Neural crest cell (in vitro differentiated cells): Measurements from ENCODE around the gene FMOD. TPM values are rescaled to one million over a fixed set of nuclear protein-coding genes. Genes with fewer than 3 reads are reported as not detected.

ENCODE experiments used
- DNase-seq: peaks from one replicate; pipeline ENCODE4 v3.0.0; 2021; ENCODE audit warnings: low read depth, mixed read lengths, low spot score
- H3K27ac Mint-ChIP-seq: one replicate; pipeline ENCODE4 v1.8.0; 2021; ENCODE audit warnings: mild to moderate bottlenecking, mixed read lengths; ENCODE audit not compliant: unreplicated experiment
- H3K27me3 Mint-ChIP-seq: 2 replicates; pipeline ENCODE4 v1.8.0; 2021; ENCODE audit warnings: low read depth, mild to moderate bottlenecking, mixed read lengths
- H3K36me3 Mint-ChIP-seq: 2 replicates; pipeline ENCODE4 v1.8.0; 2021; ENCODE audit warnings: low read depth, mild to moderate bottlenecking, mixed read lengths
- H3K4me1 Mint-ChIP-seq: 2 replicates; pipeline ENCODE4 v1.8.0; 2021; ENCODE audit warnings: mixed read lengths
- H3K4me3 Mint-ChIP-seq: one replicate; pipeline ENCODE4 v1.8.0; 2021; ENCODE audit warnings: mild to moderate bottlenecking, mixed read lengths
- H3K9me3 Mint-ChIP-seq: 2 replicates; pipeline ENCODE4 v1.8.0; 2021; ENCODE audit warnings: mixed read lengths
- total RNA-seq: library from RNA; stranded (reverse); gene quantifications from 2 replicates; pipeline ENCODE4 v1.2.1, GENCODE V29; 2021
- TF ChIP-seq, protein P1 (sequence below): fragments of 200-600 bp; sonication (generic); conservative IDR thresholded peaks from 2 replicates; pipeline ENCODE4 v1.5.0; 2021; ENCODE audit warnings: antibody characterized with exemption, mild to moderate bottlenecking

The FMOD gene
- total RNA-seq, 1 donor from 2014 or later: 0.35 TPM

DNA sequence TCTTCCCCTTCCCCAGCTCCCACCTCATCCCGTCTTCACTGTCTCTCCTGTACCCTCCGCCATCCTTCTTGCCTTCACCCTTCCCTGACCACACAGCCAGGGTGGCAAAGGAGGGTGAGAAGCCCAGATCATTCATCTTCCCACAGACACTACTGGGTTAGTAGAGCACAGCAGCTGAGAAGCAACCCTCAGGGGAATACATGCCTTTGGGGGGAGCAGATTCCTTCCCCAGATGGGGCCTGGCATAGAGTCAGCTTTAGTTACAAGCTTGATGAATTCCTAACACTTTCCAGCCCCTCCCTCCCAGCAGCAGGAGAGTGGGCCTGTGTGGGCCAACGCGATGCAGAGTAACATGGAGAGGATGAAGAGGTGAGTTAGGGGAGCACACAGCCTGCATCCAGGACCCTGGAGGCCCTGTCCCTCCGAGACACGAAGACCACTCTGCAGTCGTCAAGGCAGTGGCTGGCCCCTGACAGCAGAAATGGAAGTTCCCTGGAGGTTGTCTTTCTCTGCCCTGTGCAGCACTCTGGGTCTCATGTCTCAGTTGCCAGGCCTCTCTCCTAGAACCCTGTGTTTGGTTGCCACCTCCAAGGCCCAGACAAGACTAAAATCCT is 54.4 kb downstream of the FMOD start:
- no peak overlapping the region for H3K27ac Mint-ChIP-seq
- H3K4me1 Mint-ChIP-seq: peaks cover 14% of the 10 kb centered on the region
- H3K36me3 Mint-ChIP-seq: no peaks in the 10 kb centered on the region
- H3K27me3 Mint-ChIP-seq: no peaks in the 10 kb centered on the region
- TF ChIP-seq, protein P1, sequence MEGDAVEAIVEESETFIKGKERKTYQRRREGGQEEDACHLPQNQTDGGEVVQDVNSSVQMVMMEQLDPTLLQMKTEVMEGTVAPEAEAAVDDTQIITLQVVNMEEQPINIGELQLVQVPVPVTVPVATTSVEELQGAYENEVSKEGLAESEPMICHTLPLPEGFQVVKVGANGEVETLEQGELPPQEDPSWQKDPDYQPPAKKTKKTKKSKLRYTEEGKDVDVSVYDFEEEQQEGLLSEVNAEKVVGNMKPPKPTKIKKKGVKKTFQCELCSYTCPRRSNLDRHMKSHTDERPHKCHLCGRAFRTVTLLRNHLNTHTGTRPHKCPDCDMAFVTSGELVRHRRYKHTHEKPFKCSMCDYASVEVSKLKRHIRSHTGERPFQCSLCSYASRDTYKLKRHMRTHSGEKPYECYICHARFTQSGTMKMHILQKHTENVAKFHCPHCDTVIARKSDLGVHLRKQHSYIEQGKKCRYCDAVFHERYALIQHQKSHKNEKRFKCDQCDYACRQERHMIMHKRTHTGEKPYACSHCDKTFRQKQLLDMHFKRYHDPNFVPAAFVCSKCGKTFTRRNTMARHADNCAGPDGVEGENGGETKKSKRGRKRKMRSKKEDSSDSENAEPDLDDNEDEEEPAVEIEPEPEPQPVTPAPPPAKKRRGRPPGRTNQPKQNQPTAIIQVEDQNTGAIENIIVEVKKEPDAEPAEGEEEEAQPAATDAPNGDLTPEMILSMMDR: no peak
- no peak overlapping the region for H3K4me3 Mint-ChIP-seq
- no peak for DNase-seq
- no peaks in the 10 kb centered on the region for H3K9me3 Mint-ChIP-seq

DNA sequence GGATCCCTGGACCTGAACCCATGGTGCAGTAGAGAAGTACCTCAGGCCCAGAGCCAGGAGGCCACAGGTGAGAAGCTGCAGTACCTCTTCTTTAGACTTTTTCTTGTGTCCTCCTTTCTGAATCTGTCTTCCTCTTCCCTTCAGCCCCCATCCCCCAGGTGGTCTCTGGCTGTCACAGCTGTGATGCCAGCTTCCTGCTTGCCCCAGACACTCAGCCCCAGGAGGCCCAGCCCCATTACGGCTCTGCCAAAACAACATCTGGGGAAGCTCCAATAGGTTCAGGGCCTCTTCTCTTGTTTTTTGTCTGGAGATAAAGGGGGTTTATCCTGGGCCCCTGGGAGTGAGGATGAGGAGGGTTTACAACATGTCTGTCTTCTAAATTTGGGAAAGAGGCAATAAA is 55.1 kb downstream of the FMOD start:
- no peak overlapping the region for H3K27ac Mint-ChIP-seq

DNA sequence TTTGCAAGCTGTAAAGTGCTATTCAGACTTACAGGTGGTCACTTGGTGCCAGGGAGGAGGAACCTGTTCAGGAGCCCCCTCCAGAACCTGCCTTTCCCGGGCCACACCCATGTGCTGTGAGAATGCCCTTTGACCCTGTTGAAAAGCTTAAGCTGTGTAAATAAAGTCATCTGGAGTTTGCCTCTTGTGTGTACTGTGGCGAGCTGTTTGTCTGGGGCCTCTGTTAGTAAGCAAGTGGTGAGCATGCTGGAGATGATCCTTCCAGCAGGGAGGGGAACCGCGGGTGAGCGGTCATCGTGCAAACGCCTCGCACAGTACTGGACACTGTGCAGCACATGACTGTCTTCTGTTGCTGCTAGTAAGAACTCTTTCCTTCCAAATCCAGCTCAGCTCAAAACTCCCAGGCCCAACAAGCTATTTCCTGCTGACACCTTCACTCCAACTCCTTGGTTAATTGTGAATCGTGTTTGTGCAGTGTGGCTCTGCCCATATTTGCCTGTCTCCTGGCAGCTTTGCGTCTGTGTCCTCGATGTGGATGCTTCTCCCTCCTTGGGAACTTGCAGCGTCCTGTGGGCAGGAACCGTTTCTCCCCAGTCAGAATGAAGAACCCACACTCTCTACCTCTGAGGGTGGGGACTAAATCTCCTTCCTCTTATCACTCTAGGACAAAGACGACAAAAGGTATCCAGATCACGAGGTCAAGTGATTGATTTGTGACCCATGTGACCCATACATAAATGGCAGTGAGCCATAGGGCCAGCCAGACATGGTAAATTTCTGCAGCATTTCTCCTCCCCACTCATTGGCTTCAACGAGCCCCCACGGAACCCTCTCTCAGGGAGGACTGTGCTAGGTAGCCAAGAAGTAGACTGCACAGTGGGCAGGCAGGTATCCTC is 59.5 kb downstream of the FMOD start:
- Mint-ChIP-seq H3K4me1 (peaks cover 62% of the 10 kb centered on the region), H3K9me3 (no peaks in the 10 kb centered on the region), H3K36me3 (no peaks in the 10 kb centered on the region), H3K27me3 (no peaks in the 10 kb centered on the region), H3K4me3 (peak overlapping the region; percentile 69), H3K27ac (peak overlapping the region; percentile 93)
- TF ChIP-seq, protein P1: no peak
- no peak for DNase-seq

More for the DNA sequence above, 55.1 kb downstream of the FMOD start:
- TF ChIP-seq, protein P1: no peak
- Mint-ChIP-seq H3K4me3 (no peak overlapping the region), H3K4me1 (peaks cover 22% of the 10 kb centered on the region), H3K9me3 (no peaks in the 10 kb centered on the region), H3K36me3 (no peaks in the 10 kb centered on the region), H3K27me3 (no peaks in the 10 kb centered on the region)
- DNase-seq: no peak

Other genes starting within 250 kb of the FMOD start
- 1.9 and 2.0 TPM in 2 replicates for gene ADORA1, start 223.4 kb downstream of the FMOD start, total RNA-seq
- not detected in 2 replicates for gene MYBPH, start 175.3 kb downstream of the FMOD start, total RNA-seq
- gene CHI3L1, start 164.4 kb downstream of the FMOD start, total RNA-seq: not detected in 2 replicates
- gene CHIT1, start 121.4 kb downstream of the FMOD start, total RNA-seq: not detected in 2 replicates
- 16.1 and 18.1 TPM in 2 replicates for gene BTG2, start 45.6 kb downstream of the FMOD start, total RNA-seq
- 2.9 and 3.4 TPM in 2 replicates for gene PRELP, start 124.7 kb upstream of the FMOD start, total RNA-seq
- not detected in 2 replicates for gene OPTC, start 143.0 kb upstream of the FMOD start, total RNA-seq